Prostate gland (tissue), 2 donors: ENCODE results near the gene NTNG1.

ENCODE experiments used
- POLR2A ChIP-seq: fragments of 450-650 bp; IDR thresholded peaks from one replicate; pipeline ENCODE4 v1.6.1; 2016; ENCODE audit warnings: antibody characterized with exemption, mild to moderate bottlenecking
- TF ChIP-seq, protein P1 (sequence below), 4 experiments: fragments of 200-600 bp in 2 of 4; fragments of 450-650 bp in 2 of 4; sonication (generic) in 2 of 4; IDR thresholded peaks; 1 replicate in 3 of 4; 2 replicates in 1 of 4; pipeline ENCODE4 v1.5.1; 2016 to 2019; ENCODE audit warnings: antibody characterized with exemption in 4 of 4, mild to moderate bottlenecking in 2 of 4, moderate library complexity in 2 of 4

DNA sequence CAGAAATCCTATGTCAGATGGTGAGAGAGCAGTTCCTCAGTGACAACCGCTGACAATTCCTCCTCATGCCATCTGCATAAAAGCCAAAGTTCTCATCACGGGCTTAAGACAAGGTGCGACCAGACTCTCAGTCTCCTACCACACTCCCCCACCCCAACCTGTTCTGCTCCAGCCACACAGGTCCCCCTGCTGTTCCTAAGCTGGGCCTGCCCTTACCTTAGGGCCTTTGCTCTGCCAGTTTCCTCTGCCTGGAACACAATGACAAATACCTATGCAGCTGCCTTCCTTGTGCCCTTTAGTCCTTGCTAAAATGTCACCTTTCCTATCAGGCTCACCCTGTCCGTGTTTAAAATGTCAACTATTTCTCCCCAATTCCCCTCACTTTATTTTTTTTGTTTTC lies 382.2 kb downstream of the NTNG1 start:
- TF ChIP-seq, protein P1, sequence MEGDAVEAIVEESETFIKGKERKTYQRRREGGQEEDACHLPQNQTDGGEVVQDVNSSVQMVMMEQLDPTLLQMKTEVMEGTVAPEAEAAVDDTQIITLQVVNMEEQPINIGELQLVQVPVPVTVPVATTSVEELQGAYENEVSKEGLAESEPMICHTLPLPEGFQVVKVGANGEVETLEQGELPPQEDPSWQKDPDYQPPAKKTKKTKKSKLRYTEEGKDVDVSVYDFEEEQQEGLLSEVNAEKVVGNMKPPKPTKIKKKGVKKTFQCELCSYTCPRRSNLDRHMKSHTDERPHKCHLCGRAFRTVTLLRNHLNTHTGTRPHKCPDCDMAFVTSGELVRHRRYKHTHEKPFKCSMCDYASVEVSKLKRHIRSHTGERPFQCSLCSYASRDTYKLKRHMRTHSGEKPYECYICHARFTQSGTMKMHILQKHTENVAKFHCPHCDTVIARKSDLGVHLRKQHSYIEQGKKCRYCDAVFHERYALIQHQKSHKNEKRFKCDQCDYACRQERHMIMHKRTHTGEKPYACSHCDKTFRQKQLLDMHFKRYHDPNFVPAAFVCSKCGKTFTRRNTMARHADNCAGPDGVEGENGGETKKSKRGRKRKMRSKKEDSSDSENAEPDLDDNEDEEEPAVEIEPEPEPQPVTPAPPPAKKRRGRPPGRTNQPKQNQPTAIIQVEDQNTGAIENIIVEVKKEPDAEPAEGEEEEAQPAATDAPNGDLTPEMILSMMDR (IDR thresholded peaks at IDR 0.05) = no peak
- no peak for TF ChIP-seq POLR2A
